Fibroblast of peridontal ligament (primary cell): ENCODE measurements around the gene CILP2.

ENCODE experiments used
- DNase-seq: peaks from one replicate; pipeline ENCODE4 v3.0.0-alpha.2; 2010; ENCODE audit errors: extremely low read depth

CILP2 gene

GRCh38 chr19:19529783-19530422 lies 8.2 kb upstream of the CILP2 start:
- DNase-seq: no peak

GRCh38 chr19:19530423-19530804 lies 7.7 kb upstream of the CILP2 start:
- no peak for DNase-seq

DNA sequence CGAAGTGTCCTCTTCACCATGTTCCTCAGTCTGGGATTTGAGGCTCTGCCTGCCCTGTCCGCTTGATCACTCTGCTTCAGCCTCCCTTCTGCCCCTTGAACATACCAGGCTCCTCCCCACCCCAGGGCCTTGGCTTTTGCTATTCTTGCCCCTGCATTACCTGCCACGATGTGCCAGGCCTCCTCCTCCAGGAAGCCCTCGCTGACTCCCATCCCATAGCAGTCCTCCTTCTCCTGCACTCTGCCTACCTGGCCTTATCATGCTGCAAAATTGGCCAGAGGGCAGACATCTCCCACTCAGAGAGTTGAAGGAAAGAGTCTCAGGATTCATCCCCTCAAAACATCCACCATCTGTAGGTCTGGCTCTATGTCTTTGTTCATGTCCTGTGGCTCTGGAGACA lies 7.2 kb upstream of the CILP2 start:
- DNase-seq: no peak

DNA sequence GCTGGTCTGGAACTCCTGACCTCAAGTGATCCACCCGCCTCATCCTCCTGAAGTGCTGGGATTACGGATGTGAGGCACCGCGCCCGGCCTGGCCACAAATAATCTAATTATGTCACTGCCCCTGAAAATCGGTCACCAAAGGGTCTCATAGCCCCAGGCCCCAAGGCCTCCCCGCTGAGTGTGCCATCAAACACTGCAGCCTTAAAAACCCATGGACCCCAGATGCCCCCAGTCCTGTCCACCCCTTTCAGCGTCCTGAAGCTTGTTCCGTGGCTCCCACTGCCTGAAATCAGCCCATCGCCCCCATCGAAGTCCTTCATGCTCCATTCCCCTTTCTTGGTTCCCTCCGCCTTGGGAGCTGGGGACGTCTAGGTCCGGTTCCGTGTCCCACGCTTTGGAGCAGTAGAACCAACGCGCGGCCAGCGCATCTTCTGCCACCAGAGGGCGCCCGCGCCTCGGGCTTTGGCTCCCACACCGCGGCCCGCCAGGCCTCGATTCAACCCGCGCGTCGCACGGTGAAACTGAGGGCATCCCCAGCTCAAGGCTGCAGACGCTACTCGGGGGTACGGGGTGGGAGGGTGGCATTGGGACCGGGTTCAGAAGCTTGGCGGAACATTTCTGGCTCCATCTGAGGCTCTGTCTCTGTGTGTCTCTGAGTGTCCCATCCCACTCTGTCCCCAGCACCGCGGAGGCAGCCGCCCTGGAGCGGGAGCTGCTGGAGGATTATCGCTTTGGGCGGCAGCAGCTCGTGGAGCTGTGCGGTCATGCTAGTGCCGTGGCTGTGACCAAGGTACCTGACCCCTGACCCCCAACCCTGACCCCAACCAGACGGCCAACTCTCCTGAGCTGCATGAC lies 5.9 kb upstream of the CILP2 start:
- peak; percentile 57 for DNase-seq

DNA sequence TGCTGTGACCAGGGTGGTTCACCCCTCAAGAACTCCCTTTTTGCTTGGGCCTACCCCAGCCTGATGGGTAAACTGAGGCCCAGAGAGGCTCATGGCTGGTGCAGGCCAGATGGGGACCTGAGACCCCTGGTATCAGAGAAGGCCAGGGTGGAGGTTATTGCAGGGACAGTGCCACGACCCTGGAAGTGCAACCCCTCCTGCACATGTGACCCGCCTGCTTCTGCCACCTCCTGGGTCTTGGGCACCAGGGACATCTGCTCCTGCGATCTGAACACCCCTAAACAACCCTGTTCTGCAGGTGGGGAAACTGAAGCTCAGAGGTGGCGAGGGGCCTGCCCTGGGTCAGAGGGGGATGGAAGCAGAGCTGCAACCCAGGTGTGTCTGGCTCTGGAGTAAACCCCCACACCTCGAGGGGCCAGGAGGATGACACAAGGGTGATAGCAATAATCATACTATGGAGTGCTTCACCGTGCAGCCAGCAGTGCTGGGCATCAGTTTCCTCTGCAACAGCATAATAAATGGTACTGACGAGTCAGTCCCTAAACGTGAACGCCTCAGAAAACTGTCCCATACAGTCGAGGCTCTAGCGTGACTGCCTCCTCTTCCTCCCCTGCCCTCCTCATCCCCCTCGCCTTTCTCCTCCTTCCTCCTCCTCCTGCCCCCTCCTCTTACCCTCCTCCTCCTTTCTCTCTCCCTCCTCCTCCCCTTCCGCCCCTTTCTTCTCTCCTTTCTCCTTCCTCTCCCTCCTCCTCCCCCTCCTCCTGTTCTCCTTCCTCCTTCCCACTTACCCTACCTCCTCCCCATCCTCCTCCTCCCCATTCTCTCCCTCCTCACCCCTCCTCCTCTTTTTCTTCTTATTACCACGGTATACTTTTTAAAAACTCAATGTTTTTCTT lies 5.0 kb upstream of the CILP2 start:
- no peak for DNase-seq

- DNase-seq: no peak
Observed at GRCh38 chr19:19533841-19534240, 4.2 kb upstream of the CILP2 start.

- DNase-seq: no peak
Observed at GRCh38 chr19:19534556-19535265, 3.4 kb upstream of the CILP2 start.

DNA sequence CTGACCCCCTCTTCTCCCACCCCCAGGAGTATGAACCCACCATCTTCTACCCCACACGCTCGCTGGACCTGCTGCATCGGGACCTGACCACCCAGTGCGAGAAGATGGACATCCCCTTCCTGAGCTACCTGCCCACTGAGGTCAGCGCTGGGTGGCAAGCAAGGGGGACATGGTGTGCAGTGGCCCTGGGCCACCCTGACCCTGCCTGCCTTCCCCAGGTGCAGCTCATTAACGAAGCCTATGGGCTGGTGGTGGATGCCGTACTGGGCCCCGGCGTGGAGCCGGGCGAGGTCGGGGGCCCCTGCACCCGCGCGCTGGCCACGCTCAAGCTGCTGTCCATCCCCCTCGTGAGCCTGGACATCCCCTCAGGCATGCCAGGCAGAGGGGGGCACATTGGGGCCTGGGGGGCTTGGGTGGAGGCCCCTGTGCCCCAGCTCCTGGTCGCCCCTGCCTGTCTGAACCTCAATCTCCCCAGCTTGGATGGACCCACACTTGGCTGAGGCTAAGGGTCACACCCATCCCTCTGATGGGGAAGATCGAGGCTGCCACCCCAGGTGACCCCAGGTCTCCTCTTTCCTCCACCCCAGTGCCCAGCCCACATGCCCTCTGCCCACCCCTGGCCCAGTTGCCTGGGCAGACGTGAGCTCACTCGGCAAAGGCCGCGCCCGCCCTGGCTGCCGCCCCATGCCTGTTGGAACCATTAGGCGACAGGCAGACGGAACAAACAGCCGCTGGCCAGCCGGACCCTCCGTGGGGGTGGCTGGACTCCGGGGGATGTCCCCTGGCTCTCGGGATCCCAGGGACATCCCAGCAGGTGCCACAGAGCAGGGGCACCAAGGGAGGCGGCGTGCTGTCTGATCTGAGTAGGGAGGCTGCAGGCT lies 2.5 kb upstream of the CILP2 start:
- no peak for DNase-seq

GRCh38 chr19:19537075-19538048 lies 703 bp upstream of the CILP2 start:
- DNase-seq: no peak

GRCh38 chr19:19538785-19539166 lies 711 bp downstream of the CILP2 start:
- DNase-seq: no peak

DNA sequence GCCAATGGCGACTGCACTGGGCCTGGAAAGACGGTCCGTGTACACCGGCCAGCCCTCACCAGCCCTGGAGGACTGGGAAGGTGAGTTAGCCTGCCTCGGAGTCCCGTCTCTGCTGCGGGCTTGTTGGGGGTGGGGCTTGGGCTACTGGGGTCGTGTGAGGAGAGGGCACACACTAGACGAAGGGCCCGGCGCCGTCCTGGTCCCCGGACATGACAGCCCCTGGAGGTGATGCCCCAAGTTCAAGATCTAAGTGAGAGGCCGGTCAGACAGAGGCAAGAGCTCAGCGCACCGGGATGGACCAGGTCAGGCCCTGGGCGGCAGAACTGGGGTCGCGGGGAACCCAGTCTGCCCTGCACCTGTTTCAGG lies 1.6 kb downstream of the CILP2 start:
- DNase-seq: no peak

DNA sequence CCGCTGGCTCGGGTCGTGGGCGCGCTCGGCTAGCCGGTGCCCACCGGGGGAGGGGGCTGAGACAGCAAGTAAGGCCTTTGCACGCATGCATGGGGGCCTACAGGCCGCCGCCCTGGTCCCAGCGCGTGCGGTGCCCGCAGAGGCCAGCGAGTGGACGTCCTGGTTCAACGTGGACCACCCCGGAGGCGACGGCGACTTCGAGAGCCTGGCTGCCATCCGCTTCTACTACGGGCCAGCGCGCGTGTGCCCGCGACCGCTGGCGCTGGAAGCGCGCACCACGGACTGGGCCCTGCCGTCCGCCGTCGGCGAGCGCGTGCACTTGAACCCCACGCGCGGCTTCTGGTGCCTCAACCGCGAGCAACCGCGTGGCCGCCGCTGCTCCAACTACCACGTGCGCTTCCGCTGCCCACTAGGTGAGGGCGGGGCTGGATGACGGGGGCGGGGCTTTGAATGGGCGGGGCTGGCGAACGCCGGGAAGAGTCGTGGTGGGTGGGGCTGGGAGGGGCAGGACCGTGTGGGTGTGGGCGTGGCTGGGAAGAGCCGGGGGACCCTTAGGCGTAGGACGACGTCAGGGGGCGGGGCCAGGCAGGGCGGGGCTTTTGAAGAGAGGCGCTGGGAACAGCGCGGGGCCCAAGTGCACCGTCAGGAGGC lies 2.1 kb downstream of the CILP2 start:
- DNase-seq: no peak

- DNase-seq: no peak
Observed at GRCh38 chr19:19540715-19541515, 2.9 kb downstream of the CILP2 start.

GRCh38 chr19:19541616-19542015 lies 3.6 kb downstream of the CILP2 start:
- DNase-seq: no peak

DNA sequence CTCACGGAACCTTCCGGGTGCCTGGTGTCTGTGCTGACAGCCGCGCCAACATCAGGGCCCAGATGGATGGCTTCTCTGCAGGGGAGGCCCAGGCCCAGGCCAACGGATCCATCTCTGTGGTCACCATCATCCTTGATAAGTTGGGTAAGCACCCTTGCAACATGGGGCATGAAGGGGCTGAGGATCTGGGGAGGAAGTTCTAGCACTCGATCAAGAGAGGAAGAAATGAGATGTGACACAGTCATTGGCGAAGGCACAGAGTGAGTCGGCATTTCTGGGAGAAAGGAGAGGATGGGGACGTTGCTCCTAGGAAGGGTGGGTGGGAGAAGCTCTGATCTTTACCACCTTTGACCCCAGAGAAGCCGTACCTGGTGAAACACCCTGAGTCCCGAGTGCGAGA lies 4.4 kb downstream of the CILP2 start:
- no peak for DNase-seq

- DNase-seq: no peak
Observed at GRCh38 chr19:19543101-19543500, 5.0 kb downstream of the CILP2 start.

DNA sequence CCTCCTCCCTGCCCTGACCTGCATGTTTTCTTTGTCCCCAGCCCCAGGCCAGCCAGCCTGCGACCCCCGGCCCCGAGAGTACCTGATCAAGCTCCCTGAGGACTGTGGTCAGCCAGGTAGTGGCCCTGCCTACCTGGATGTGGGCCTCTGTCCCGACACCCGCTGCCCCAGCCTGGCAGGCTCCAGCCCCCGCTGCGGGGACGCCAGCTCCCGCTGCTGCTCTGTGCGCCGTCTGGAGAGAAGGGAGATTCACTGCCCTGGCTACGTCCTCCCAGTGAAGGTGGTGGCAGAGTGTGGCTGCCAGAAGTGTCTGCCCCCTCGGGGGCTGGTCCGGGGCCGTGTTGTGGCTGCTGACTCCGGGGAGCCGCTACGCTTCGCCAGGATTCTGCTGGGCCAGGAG lies 5.6 kb downstream of the CILP2 start:
- no peak for DNase-seq

DNA sequence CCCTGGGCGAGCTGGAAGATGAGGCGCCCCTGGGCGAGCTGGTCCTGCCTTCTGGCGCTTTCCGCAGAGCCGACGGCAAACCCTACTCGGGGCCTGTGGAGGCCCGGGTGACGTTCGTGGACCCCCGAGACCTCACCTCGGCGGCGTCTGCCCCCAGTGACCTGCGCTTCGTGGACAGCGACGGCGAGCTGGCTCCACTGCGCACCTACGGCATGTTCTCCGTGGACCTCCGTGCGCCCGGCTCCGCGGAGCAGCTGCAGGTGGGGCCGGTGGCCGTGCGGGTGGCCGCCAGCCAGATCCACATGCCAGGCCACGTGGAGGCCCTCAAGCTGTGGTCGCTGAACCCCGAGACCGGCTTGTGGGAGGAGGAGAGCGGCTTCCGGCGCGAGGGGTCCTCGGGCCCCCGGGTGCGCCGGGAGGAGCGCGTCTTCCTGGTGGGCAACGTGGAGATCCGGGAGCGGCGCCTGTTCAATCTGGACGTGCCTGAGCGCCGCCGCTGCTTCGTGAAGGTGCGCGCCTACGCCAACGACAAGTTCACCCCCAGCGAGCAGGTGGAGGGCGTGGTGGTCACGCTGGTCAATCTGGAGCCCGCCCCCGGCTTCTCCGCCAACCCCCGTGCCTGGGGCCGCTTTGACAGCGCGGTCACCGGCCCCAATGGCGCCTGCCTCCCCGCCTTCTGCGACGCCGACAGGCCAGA lies 6.3 kb downstream of the CILP2 start:
- no peak for DNase-seq
